Measurements from ENCODE around the gene EEF1G. TPM values are rescaled to one million over a fixed set of nuclear protein-coding genes. Genes with fewer than 3 reads are reported as not detected.
A peak's percentile ranks its signal among the peaks of the same experiment; 100 is the strongest.
"Not testable (repeated sequence)": the region's sequence is repeated elsewhere in the genome, so short reads cannot be mapped to it uniquely, and the experiment has no call there.

EEF1G gene
- polyA plus RNA-seq, 3 donors: 2,197 to 2,450 (median 2,385) TPM

DNA sequence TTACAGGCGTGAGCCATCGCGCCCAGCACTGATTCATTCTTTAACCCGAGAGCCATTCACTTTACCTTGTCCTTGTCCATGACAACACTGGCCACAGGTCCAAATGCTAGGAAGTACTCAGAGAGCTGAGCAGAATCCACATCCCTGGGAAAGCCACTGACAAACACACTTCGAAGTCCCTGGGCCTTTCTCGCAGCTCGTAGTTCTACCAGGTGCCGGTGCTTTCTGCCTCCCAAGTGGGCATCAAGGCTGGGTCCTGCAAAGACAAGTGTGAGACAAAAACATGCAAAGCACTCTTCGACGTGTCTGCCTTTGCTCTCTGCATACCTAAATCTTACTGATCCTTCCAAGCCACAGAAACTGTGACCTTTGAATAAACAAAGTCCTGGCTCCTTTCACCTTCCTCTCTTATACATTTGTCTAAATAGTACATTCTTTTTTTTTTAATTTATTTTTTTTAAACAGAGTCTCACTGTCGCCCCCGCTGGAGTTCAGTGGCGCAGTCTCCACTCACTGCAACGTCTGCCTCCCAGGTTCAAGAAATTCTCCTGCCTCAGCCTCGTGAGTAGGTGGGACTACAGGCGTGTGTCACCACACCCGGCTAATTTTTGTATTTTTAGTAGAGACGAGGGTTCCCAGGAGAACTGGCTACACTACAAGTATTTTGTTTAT lies 15.4 kb upstream of the EEF1G start:
- no peak for DNase-seq

DNA sequence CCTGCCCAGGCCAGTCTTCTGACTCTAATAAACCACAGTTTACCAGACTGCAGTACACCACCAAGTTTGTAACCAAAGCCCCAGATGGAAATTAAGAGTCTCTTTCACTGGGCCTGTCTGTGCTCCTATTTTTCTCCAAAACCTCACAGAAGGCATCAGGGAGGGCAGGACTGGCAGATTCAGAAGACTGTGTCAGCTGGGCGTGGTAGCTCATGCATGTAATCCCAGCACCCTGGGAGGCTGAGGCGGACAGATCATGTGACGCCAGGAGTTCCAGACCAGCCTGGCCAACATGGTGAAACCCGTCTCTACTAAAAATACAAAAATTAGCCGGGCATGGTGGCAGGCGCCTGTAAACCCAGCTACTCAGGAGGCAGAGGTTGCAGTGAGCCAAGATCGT lies 11.7 kb upstream of the EEF1G start:
- DNase-seq: not testable (repeated sequence)

DNA sequence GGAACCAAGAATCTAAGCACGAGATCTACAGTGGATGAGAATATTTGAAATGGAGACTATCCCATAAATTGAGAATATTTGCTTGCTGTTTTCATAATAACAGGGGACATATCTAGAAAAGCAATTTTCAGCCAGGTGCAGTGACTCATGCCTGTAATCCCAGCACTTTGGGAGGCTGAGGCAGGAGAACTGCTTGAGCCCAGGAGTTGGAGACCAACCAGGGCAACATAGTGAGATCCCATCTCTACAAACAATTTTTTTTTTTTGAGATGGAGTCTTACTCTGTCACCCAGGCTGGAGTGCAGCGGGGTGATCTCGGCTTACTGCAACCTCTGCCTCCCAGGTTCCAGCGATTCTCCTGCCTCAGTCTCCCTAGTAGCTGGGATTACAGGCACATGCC lies 8.0 kb upstream of the EEF1G start:
- DNase-seq: not testable (repeated sequence)

DNA sequence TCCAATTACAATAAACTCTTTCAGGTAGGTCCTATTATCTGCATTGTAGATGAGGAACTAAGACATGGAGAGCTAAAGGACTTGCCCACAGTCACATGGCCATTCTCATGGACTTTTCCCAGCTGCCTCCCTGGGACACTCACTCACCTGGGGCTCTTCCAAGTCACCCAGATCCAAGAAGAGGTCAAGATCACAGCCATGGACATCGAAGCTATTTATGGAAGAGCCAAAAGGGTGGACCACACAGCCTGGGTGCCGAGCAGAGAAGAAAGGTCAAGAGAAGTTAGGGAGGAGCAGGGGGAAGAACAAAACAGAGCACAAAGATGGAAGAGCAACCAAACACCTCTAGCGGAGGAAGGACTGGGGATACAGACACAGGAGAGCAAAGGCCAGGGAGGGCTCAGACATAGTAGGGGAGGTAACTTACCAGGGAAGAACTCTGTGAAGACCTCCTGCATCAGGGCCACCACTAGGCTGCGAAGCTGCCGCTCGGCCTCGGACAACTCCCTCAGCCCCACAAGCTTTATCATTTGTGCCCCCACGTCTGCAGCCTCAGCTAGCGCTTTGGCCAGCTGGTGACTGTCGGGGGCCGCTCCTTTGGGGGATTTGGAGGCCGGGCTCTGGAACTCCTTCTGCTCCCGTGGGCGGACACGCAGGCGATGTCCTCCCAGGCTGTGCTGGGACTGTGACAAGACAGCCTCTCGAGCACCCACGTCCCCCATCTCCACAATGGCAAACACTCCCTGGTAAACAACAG lies 7.4 kb upstream of the EEF1G start:
- no peak for DNase-seq

DNA sequence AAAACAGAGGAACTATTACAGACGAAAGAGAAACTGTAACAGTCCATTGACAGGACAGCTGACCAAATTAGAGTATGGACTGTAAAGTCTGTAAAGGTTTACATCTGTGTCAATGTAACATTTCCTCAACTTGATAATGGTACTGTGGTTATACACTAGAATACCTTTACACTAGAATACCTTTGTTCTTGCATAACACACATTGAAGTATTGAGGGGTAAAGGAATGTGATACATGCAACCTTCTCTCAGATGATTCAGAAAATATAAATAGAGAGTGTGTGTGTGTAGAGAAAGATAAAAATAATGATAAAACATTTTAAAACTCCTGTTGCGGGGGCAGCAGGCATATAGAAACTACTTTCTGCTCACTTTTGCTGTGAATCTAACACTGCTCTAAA lies 5.6 kb upstream of the EEF1G start:
- DNase-seq: no peak

DNA sequence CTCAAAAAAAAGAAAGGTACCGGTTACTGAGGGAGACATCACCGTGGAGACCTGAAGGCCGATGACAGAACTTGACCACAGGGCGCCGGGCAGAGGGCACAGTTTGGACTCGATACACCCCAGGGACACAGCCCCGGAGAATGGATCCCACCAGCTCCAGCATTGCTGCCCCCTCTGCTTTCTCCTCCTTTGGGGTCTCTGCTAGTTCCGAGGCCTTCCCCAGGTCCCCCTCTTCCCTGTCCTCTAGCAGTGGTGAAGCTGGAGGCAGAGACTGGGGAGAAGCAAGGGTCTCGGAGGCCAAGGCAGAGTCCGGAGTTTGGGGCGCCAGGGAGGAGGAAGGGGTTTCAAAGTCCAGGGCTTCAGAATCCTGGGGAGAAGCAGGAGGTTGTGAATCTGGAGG lies 4.8 kb upstream of the EEF1G start:
- DNase-seq: no peak

DNA sequence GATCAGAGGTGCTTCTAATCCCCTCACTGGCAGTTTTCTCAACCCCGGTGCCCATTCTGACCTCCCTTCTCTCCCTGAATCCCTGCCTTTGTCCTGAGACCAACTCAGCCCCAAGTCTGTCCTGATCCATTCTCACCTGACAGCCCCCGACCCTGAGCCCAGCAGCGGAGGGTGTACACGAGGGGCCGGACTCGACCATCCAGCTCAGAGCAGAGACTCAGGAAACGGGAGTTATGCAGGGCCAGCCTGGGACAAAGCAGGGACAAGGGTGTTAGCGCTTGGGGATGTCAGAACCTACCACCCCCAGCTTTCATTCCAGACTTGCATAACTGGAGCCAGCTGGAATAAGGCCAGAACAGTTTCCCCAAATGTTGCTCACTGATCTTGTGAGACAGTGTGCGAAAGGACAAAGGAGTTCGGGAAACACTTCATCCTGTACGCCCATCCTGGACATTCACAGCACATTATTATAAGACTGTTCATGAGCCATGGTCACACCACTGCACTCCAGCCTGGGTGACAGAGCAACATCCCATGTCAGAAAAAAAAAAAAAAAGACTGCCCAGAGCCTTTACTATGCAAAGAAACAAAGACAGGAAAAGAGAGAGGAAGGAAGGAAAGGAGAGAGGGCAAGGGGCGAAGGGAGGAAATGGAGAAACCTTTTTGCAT lies 3.5 kb upstream of the EEF1G start:
- no peak for DNase-seq

DNA sequence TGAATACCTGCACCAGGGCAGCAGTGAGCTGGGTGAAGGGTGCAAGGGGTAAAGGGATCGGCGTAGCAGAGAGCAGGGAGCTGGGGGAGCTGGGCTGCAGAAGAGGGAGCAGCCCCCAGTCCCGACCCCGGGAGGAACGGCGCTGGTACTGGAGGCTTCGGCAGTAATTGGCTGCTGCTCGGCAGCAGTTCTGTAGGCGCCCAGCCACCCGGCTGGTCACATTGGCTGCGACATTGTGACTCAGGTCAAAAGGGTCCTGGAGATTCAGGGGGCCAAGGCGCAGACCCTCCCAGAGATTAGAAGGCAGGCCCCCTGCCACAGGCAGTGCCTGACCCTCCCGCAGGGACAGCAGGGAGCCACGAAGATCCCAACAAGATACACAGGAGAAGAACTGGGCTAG lies 2.1 kb upstream of the EEF1G start:
- DNase-seq: no peak

DNA sequence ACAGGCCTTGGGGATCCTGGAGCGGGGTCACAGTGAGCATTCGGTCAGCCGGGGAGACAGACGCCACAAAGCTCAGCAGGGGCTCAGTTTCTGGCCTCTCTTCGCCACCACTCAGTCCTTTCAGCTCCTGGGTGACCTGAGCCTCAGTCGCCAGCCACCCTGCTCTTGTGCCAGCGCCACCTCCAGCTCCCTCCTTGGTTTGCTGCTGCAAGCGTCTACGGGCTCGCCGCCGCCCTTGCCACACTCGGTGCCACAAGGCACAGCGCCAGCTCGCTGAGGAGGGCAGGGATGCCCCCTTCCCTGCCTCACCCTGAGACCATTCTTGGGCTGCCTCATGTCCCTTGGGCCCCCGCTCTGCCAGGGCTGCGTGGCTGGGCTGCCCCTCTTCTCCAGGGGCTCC lies 1.5 kb upstream of the EEF1G start:
- no peak for DNase-seq

DNA sequence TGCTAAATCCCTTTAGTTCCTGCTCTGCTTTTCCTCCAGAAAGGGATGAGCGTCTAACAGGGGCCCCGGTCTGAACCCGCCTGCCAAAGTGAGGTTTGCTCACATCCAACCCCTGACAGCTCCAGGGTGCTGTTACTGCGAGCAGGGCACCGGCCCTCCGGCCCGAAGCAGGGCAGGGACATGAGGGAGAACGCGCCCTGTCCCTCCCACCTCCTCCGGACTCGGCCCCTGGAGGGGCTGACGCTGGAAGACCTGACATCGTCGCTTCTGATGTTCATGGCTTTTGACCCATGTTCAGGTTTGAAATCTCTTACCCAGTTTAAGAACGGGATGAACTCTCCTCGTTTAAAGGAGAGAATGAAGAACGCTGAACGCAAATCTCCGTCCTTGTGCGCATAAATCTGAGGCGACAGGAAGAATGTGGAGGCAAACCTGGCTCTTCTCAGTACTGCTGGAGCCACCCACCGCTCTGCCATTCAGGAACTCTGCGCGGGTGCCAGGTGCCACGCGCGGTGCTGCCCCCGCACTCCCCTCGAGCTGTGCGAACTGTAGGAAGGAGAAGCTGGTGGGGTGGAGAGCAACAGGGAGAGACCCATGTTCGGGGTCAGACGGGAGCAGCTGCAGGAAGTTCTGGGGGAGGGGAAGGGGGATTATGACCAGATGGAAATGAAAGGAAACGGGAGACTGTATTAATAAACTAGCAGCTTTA lies 826 bp upstream of the EEF1G start:
- peak; percentile 48 for DNase-seq

DNA sequence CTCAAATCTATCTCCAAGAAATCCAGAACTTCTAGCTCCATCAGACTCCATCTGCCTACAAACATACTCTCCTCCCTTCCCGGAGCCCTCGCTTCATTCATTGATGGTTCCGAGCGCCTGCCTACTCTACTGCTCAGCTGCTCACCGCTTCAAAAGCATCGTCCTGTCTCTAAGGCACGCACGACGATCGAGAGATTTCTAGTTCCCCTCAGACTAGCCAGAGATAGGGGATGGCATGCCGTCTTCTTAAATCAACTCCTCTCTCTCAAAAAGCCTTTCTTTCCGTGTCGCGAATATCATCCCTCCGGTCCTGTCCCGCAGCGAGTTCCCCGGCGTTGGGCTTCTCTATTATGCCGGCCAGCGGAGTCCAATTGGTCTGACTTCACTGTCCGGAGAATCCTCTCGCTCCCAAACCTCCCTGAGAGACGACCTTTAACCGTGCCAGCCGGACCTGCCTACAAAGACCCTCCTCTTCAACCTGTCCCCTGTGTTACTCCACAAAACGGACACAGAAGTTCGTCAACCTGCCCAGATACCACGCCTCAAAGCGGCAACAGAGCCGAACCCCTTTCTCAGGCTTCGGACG lies 592 bp downstream of the EEF1G start:
- DNase-seq: no peak

DNA sequence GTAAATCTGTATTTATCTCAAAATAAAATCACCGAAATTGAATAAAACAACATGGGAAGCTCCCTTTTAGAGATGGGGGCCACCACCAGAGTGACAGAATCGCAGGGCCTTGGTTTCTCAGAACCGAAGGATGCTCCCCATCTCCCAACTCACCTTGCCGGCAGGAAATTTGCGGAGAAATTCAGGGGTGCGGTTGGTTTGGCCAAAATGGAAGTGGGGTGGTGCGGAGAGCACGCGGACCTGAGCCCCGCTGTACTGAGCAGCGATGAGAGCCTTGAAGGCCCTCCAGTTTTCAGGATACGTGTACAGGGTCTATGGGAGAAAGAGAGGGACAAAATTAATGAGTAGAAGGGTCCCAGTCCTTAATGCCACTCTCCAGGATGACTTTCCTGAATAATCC lies 1.3 kb downstream of the EEF1G start:
- DNase-seq: no peak

DNA sequence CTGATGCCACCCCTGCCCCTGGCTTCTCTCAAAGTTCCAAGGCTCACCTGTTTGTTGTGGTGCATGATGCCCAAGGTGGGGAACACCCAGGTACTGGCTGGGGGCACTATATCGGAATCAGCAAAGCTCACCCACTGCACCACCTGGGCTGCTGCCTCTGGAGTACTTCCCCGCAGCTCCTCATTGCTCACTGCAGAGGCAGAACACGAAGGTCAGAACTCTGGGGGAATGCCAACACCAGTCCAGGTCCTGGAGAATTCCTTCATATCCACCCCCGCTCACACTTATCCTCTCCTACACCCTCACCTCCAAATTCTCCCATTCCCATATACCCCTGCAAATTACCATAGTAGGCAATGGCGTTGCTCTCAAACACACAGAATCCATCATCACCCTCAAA lies 2.2 kb downstream of the EEF1G start:
- not testable (repeated sequence) for DNase-seq

DNA sequence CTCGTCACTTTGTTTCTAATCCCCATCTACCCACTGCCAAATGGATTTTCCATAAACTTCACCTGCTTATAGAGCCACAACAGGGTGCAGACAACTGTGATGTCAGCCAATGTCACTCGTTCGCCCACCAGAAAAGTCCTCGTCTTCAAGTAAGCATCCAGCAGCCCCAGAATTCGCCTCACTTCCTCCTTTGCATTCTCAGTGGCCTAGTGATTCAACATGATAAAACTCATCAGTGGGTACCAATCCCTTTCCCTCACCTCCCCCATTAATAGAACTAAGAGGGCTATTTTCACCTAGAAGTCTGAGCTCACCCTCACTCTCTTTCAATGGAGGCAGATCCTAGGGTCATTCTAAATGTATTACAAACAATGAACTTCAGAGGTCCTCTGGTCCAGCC lies 2.8 kb downstream of the EEF1G start:
- DNase-seq: not testable (repeated sequence)

DNA sequence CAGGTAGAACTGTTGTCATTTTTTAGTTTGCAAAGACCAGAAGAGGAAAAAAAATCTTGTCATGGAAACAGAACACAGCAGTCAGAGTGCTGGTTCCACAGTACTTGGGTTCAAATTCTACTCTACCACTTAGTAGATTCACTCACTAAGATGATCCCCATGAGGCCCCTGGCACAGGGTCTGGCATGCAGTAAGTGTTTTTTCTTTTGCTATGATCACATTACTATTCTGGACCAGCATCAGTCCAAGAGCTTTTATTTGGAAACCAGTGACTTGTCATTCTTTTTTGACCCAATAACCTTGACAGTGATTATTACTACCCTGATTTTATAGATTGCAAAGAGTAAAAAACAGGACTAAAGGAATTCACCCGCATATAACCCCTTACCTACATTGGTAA lies 4.1 kb downstream of the EEF1G start:
- DNase-seq: no peak

DNA sequence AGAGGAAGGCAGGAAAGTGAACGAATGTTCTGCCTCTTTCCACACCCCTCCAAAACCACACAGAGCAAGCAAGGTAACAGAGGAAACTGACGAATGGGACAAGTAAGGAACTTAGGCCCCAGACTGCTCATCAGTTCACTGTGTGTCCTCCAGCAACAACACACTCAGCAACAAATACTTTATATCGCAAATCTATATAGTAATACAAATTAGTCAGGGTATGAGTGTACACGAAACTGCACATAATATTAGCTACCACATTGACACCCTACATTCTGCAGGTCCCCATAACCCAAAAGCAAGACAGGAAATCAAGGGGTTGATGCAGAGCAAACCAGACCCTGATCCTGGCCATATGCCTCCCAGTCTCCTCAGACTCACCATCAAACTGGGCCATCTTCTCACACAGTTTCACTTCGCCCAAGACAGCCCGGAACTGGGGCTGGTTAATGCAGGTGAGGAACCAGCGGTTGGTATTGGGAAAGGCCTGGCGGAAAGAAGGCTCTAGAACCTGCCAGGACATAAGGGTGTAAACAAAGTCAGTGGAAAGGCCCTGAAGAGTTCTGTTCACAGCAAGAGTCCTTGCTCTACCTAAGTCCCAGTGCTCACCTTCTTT lies 6.6 kb downstream of the EEF1G start:
- DNase-seq: no peak

DNA sequence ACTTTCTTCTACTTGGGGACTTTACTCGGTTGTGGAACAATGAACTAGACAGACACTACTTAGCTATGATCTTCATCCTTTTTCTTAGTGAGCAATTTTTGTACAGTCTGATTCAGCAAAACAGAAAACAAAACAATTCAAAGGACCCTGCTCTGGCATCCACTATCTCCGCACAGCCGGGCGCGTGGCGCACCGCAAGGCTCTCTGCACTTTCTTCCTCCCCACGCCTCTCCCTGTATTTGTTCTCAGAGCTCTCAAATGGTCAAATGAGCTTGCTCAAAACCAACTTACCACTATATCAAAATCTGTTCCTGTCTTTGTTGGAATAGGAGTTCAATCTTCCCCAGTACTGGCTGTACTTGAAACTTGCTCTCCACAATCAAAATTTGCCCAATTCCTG lies 7.4 kb downstream of the EEF1G start:
- DNase-seq: no peak

DNA sequence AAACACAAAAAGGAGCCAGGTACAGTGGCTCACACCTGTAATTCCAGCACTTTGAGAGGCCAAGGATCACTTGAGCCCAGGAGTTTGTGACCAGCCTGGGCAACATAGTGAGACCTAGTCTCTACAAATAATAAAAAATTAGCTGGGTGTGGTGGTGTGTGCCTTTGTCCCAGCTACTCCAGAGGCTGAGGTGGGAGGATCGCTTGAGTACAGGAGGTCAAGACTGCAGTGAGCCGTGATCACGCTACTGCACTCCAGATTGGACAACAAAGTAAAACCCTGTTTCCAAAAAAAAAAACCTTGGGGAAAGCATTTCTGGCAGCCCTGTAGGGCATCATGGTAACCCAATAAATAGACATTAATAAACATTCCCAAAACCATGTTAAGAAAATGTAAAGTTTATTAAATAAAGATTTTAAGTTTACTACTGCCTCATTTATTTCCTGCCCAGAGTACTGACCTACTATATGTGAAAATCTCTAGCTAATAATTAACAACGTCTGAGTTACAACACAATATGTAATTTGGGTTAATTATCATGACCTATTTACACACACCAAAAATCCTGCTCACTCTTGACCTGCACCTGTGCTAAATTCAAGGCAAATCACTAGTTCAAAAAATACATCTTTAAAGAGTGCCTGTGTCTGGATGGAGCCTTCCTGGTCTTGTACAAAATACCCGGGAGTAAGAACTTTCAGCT lies 8.4 kb downstream of the EEF1G start:
- no peak for DNase-seq

DNA sequence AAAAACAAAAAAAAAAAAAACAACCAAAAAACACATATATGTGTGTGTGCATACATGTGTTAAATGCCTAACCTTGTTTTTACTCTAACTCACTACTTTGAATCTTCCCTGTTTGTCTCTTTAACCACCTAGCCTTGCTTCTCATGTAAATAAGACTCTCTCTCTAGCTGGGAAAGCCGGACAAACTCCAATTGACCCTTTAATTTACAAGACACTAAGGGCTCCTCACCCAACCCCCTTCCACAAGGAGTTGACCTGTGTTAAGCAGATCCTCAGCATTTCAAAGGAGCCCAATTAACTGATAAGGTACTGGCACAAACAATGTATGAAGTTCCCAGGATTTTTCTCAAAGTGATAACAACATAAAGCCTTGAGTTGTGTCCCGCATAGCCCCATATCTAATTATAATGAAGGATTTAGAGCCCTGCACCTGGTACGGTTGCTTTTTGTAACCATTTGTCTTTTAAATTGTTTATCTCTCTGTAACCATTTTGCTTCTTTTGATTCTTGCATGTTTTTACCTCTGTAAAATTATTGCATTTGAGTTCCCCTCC lies 11.9 kb downstream of the EEF1G start:
- not testable (repeated sequence) for DNase-seq

DNA sequence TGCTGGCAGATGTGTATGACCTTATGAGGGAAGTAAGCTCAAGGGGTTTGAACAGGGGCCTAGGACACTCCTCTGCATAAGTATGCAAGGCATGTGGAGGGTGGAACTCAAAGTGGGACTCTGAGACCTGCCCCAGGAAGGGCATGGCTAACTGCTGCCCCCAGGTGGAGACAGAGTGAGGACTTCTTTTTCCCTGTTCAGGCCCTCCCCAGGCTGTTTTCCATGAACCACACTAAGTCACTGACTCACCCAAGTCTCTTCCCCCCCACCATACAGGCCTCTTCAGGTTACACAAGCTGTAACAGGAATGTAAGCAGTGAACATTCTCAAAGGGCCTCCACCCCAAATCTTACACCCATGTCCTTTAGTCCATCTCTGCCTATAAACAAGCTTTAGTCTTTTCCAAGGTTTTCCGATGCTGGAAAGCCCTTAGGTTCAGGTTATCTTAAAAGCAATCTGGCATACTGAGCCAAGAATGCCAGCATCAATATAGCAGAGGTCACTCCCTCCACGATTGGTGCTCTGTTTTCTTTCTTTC lies 13.1 kb downstream of the EEF1G start:
- no peak for DNase-seq

All from renal pelvis (tissue), 4 donors.